GM12878 (cell line): ENCODE measurements around the gene MYDGF. TPM values are rescaled to one million over a fixed set of nuclear protein-coding genes. Genes with fewer than 3 reads are reported as not detected.
A peak's percentile ranks its signal among the peaks of the same experiment; 100 is the strongest.

Experiments used
- ASH2L ChIP-seq: fragments of 300-600, 200-600 bp; sonication (generic); IDR thresholded peaks from 2 replicates; pipeline ENCODE4 v1.6.1; 2017; ENCODE audit warnings: low read depth, mild to moderate bottlenecking, borderline replicate concordance
- ETV6 ChIP-seq, 2 experiments: fragments of 450-650 bp in 1 of 2; IDR thresholded peaks in 1 of 2; conservative IDR thresholded peaks in 1 of 2; 2 replicates each; pipeline ENCODE4 v1.6.1; 2014; ENCODE audit warnings: antibody characterized with exemption in 1 of 2, borderline replicate concordance in 1 of 2, low read depth in 1 of 2, mild to moderate bottlenecking in 1 of 2, moderate library complexity in 1 of 2
- LARP7 ChIP-seq: fragments of 450-650 bp; IDR thresholded peaks from 2 replicates; pipeline ENCODE4 v1.6.1; 2017; ENCODE audit warnings: mild to moderate bottlenecking
- NFIC ChIP-seq: IDR thresholded peaks from 2 replicates; pipeline ENCODE4 v1.6.1; 2012; ENCODE audit warnings: low read depth, mild to moderate bottlenecking, inconsistent platforms, low read length, moderate library complexity
- NFXL1 ChIP-seq: fragments of 450-650 bp; IDR thresholded peaks from 2 replicates; pipeline ENCODE4 v1.6.1; 2017; ENCODE audit warnings: antibody characterized with exemption, mild to moderate bottlenecking, borderline replicate concordance
- PAX5 ChIP-seq: IDR thresholded peaks from 2 replicates; pipeline ENCODE4 v1.6.1; 2011; ENCODE audit warnings: low read depth, low read length, borderline replicate concordance
- PAX8 ChIP-seq: fragments of 450-650 bp; IDR thresholded peaks from 2 replicates; pipeline ENCODE4 v1.6.1; 2017; ENCODE audit warnings: mild to moderate bottlenecking, moderate library complexity
- PML ChIP-seq: IDR thresholded peaks from 2 replicates; pipeline ENCODE4 v1.6.1; 2012; ENCODE audit warnings: low read length, inconsistent platforms
- POU2F2 ChIP-seq: IDR thresholded peaks from 3 replicates; pipeline ENCODE4 v1.6.1; 2011; ENCODE audit warnings: low read depth, mild to moderate bottlenecking, low read length, borderline replicate concordance
- RELA ChIP-seq: fragments of 450-650 bp; IDR thresholded peaks from 2 replicates; pipeline ENCODE4 v1.8.0; 2014; ENCODE audit warnings: borderline replicate concordance; ENCODE audit not compliant: partially characterized antibody
- SREBF2 ChIP-seq: IDR thresholded peaks from 2 replicates; pipeline ENCODE4 v1.6.1; 2012; ENCODE audit warnings: mild to moderate bottlenecking, low read length
- WRNIP1 ChIP-seq: IDR thresholded peaks from 2 replicates; pipeline ENCODE4 v1.6.1; 2011; ENCODE audit warnings: low read depth, low read length, improper control_type of control experiment, borderline replicate concordance
- YBX1 ChIP-seq: fragments of 450-650 bp; IDR thresholded peaks from 2 replicates; pipeline ENCODE4 v1.6.1; 2016; ENCODE audit warnings: antibody characterized with exemption
- YY1 ChIP-seq: IDR thresholded peaks from 2 replicates; pipeline ENCODE4 v1.6.1; 2011; ENCODE audit warnings: low read depth, mild to moderate bottlenecking, low read length
- ZZZ3 ChIP-seq: IDR thresholded peaks from 2 replicates; pipeline ENCODE4 v1.6.1; 2011; ENCODE audit warnings: low read depth; ENCODE audit not compliant: control insufficient read depth, insufficient read length
- polyA plus RNA-seq, 11 experiments: library from polyadenylated mRNA; depleted of rRNA in 4 of 11; unstranded in 6 of 11; stranded (reverse) in 5 of 11; fragments of >200 nt; fragmentation: Nextera tagmentation in 4 of 11; fragmentation: Illumina TruSeq in 1 of 11; extraction: Ambion mirVana in 4 of 11; extraction: Trizol in 1 of 11; gene quantifications; 1 replicate in 1 of 11; 2 replicates in 10 of 11; pipeline versions ENCODE4 v1.2.1 to v1.2.3, GENCODE V29; 2011 to 2016; ENCODE audit warnings: inconsistent platforms in 2 of 11, missing spikeins in 2 of 11, low read depth in 1 of 11
- total RNA-seq, 4 experiments: library from RNA; depleted of rRNA in 3 of 4; stranded (reverse); fragments of >200 nt in 3 of 4; fragmentation: Illumina TruSeq in 1 of 4; extraction: Trizol in 1 of 4; gene quantifications; 2 replicates each; pipeline versions ENCODE4 v1.2.1 to v1.2.3, GENCODE V29; 2013 to 2021
- TF ChIP-seq, protein P1 (sequence below): IDR thresholded peaks from 2 replicates; pipeline ENCODE4 v1.6.1; 2011; ENCODE audit warnings: mild to moderate bottlenecking, low read depth, low read length, moderate library complexity; ENCODE audit not compliant: insufficient replicate concordance
- TF ChIP-seq, protein P2 (sequence below): IDR thresholded peaks from 2 replicates; pipeline ENCODE4 v1.6.1; 2012; ENCODE audit warnings: low read depth, low read length, improper control_type of control experiment
- TF ChIP-seq, protein P3 (sequence below): IDR thresholded peaks from 2 replicates; pipeline ENCODE4 v1.6.1; 2012; ENCODE audit warnings: low read depth, low read length, improper control_type of control experiment
- TF ChIP-seq, protein P4 (sequence below): fragments of 450-650 bp; IDR thresholded peaks from 2 replicates; pipeline ENCODE4 v1.6.1; 2017; ENCODE audit warnings: mild to moderate bottlenecking, moderate library complexity
- TF ChIP-seq, protein P5 (sequence below): fragments of 450-650 bp; IDR thresholded peaks from 2 replicates; pipeline ENCODE4 v1.6.1; 2017; ENCODE audit warnings: borderline replicate concordance
- TF ChIP-seq, protein P6 (sequence below): IDR thresholded peaks from 2 replicates; pipeline ENCODE4 v1.6.1; 2012; ENCODE audit warnings: low read depth, low read length, improper control_type of control experiment

The MYDGF gene
- total and polyA plus RNA-seq, 10 of the 15 experiments (the other 5 are each of a cell fraction or from before 2014, with no cell fraction given): 2.3 to 196 (median 57.5) TPM

DNA sequence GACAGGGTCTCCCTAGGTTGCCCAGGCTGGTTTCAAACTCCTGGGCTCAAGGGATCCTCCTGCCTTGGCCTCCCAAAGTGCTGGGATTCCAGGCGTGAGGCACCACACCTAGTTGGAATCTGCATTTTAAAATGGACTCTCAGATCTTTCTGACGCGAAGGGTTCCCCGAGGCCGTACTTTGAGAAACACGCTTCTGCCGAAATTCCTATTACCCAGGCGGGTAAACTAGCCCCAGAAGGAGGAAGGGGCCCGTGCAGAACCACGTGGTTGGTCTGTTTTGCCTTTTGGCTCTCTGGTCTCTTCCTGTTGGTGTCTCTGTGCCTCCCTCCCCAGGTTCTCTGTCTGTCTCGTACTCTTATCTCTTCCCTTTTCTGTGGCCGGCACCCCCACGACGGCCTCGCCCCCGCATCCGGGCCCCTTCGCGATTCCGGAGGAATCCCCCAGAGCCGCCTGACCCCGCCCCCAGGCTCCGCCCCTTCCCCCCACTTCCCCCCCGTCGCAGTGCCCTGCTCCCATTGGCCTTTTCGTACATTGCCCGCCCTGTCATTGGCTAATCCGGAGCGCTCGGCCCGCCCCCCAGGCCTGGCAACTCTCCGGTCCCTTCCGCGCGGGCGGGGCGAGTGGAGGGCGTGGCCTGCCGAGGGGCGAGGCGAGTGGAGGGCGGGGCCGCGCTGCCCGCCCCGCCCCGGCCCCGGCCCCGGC is 31.2 kb downstream of the MYDGF start, which contains the start of gene TNFAIP8L1 (continued):
- no peak for TF ChIP-seq RELA
- TF ChIP-seq, protein P1, sequence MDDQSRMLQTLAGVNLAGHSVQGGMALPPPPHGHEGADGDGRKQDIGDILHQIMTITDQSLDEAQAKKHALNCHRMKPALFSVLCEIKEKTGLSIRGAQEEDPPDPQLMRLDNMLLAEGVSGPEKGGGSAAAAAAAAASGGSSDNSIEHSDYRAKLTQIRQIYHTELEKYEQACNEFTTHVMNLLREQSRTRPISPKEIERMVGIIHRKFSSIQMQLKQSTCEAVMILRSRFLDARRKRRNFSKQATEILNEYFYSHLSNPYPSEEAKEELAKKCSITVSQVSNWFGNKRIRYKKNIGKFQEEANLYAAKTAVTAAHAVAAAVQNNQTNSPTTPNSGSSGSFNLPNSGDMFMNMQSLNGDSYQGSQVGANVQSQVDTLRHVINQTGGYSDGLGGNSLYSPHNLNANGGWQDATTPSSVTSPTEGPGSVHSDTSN: peak; percentile 23
- no peak for TF ChIP-seq YBX1
- no peak for TF ChIP-seq PML
- peak; percentile 35; the same call in 1 of the 2 replicates for TF ChIP-seq PAX5
- TF ChIP-seq, protein P2, sequence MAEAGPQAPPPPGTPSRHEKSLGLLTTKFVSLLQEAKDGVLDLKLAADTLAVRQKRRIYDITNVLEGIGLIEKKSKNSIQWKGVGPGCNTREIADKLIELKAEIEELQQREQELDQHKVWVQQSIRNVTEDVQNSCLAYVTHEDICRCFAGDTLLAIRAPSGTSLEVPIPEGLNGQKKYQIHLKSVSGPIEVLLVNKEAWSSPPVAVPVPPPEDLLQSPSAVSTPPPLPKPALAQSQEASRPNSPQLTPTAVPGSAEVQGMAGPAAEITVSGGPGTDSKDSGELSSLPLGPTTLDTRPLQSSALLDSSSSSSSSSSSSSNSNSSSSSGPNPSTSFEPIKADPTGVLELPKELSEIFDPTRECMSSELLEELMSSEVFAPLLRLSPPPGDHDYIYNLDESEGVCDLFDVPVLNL: no peak
- peak; percentile 35; the same call in 1 of the 3 replicates for TF ChIP-seq POU2F2
- TF ChIP-seq, protein P3, sequence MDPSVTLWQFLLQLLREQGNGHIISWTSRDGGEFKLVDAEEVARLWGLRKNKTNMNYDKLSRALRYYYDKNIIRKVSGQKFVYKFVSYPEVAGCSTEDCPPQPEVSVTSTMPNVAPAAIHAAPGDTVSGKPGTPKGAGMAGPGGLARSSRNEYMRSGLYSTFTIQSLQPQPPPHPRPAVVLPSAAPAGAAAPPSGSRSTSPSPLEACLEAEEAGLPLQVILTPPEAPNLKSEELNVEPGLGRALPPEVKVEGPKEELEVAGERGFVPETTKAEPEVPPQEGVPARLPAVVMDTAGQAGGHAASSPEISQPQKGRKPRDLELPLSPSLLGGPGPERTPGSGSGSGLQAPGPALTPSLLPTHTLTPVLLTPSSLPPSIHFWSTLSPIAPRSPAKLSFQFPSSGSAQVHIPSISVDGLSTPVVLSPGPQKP: peak; percentile 71
- no peak for TF ChIP-seq ZZZ3
- TF ChIP-seq LARP7: no peak
- peak in 1 of 2 experiments; percentile 42; a peak in 1 of 4 replicates for TF ChIP-seq ETV6 (conservative IDR thresholded peaks at IDR 0.05 in 1 of 2, IDR thresholded peaks at IDR 0.05 in 1 of 2; ENCODE audit: borderline replicate concordance in 1 of 2, low read depth in 1 of 2)
- peak; percentile 53 for TF ChIP-seq YY1
- TF ChIP-seq NFIC: no peak
- no peak for TF ChIP-seq WRNIP1
- TF ChIP-seq, protein P4, sequence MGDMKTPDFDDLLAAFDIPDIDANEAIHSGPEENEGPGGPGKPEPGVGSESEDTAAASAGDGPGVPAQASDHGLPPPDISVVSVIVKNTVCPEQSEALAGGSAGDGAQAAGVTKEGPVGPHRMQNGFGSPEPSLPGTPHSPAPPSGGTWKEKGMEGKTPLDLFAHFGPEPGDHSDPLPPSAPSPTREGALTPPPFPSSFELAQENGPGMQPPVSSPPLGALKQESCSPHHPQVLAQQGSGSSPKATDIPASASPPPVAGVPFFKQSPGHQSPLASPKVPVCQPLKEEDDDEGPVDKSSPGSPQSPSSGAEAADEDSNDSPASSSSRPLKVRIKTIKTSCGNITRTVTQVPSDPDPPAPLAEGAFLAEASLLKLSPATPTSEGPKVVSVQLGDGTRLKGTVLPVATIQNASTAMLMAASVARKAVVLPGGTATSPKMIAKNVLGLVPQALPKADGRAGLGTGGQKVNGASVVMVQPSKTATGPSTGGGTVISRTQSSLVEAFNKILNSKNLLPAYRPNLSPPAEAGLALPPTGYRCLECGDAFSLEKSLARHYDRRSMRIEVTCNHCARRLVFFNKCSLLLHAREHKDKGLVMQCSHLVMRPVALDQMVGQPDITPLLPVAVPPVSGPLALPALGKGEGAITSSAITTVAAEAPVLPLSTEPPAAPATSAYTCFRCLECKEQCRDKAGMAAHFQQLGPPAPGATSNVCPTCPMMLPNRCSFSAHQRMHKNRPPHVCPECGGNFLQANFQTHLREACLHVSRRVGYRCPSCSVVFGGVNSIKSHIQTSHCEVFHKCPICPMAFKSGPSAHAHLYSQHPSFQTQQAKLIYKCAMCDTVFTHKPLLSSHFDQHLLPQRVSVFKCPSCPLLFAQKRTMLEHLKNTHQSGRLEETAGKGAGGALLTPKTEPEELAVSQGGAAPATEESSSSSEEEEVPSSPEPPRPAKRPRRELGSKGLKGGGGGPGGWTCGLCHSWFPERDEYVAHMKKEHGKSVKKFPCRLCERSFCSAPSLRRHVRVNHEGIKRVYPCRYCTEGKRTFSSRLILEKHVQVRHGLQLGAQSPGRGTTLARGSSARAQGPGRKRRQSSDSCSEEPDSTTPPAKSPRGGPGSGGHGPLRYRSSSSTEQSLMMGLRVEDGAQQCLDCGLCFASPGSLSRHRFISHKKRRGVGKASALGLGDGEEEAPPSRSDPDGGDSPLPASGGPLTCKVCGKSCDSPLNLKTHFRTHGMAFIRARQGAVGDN: peak; percentile 37; the same call in 1 of the 2 replicates
- TF ChIP-seq, protein P5, sequence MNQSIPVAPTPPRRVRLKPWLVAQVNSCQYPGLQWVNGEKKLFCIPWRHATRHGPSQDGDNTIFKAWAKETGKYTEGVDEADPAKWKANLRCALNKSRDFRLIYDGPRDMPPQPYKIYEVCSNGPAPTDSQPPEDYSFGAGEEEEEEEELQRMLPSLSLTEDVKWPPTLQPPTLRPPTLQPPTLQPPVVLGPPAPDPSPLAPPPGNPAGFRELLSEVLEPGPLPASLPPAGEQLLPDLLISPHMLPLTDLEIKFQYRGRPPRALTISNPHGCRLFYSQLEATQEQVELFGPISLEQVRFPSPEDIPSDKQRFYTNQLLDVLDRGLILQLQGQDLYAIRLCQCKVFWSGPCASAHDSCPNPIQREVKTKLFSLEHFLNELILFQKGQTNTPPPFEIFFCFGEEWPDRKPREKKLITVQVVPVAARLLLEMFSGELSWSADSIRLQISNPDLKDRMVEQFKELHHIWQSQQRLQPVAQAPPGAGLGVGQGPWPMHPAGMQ: no peak
- no peak for TF ChIP-seq PAX8
- TF ChIP-seq ASH2L: no peak
- TF ChIP-seq, protein P6, sequence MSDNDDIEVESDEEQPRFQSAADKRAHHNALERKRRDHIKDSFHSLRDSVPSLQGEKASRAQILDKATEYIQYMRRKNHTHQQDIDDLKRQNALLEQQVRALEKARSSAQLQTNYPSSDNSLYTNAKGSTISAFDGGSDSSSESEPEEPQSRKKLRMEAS: peak; percentile 63; the same call in 1 of the 2 replicates
- peak; percentile 90; the same call in 1 of the 2 replicates for TF ChIP-seq NFXL1
- TF ChIP-seq SREBF2: no peak
